Measurements from ENCODE around the gene CNTFR. TPM values are rescaled to one million over a fixed set of nuclear protein-coding genes. Genes with fewer than 3 reads are reported as not detected.

Gene CNTFR
- total RNA-seq, 1 experiment from 2014 or later = 0.39 TPM

GRCh38 chr9:34611251-34611810, 21.8 kb upstream of the CNTFR start:
- H3K27me3 Mint-ChIP-seq (ENCODE audit: insufficient read depth, unreplicated experiment) = no peaks in the 10 kb centered on the region
- Histone ChIP-seq H3K4me3 (ENCODE audit: low read depth, low read length) (peak overlapping the region; percentile 92), H3K36me3 (ENCODE audit: control insufficient read depth, insufficient read depth, low read length) (peaks cover 2% of the 10 kb centered on the region; the same call in 1 of the 2 replicates), H3K27me3 (replicated peaks; ENCODE audit: control insufficient read depth, insufficient read depth, low read length) (no peaks in the 10 kb centered on the region), H3K9me3 (no peaks in the 10 kb centered on the region), H3K4me1 (peaks cover 12% of the 10 kb centered on the region)
- no peaks in the 10 kb centered on the region for H3K4me1 Mint-ChIP-seq (ENCODE audit: low read depth, unreplicated experiment)
- peak overlapping the region; percentile 86 for H3K4me3 Mint-ChIP-seq (ENCODE audit: unreplicated experiment)
- peaks cover 14% of the 10 kb centered on the region for H3K36me3 Mint-ChIP-seq (ENCODE audit: insufficient read depth, unreplicated experiment)
- peak overlapping the region; percentile 91 for H3K27ac Mint-ChIP-seq (ENCODE audit: unreplicated experiment)
- no peak for TF ChIP-seq CTCF (IDR thresholded peaks at IDR 0.05; ENCODE audit: insufficient read depth in 1 of 2, low read depth in 1 of 2, low read length in 1 of 2, severe bottlenecking in 1 of 2, unreplicated experiment in 1 of 2)
- no peak for DNase-seq
- TSS peak; percentile 64 for BruUV-seq (replicated peaks)
- no peaks in the 10 kb centered on the region for H3K9me3 Mint-ChIP-seq (ENCODE audit: unreplicated experiment)
- ChIA-PET CTCF (interaction anchor here (1.0 to 1.2 kb wide), 2 partner anchors 20 to 35 kb away, joined by 3 read pairs; partner anchors contain the start of gene GALT), POLR2A (interaction anchor here (0.6 kb wide), 1 partner anchor 211 kb away, joined by 8 read pairs; no protein-coding TSS in a partner anchor)
- intact Hi-C loops (cut with micrococcal nuclease; ENCODE audit: unreplicated experiment) = loop anchor here (5.0 kb wide), 1 partner anchor 91 kb away; no protein-coding TSS in a partner anchor

GRCh38 chr9:34610434-34611206, 21.1 kb upstream of the CNTFR start:
- DNase-seq = no peak
- H3K27me3 ChIP-seq (replicated peaks; ENCODE audit: control insufficient read depth, insufficient read depth, low read length) = no peaks in the 10 kb centered on the region
- no peak for TF ChIP-seq CTCF (IDR thresholded peaks at IDR 0.05; ENCODE audit: insufficient read depth in 1 of 2, low read depth in 1 of 2, low read length in 1 of 2, severe bottlenecking in 1 of 2, unreplicated experiment in 1 of 2)
- H3K27ac Mint-ChIP-seq (ENCODE audit: unreplicated experiment) = no peak overlapping the region
- ChIA-PET POLR2A (interaction anchor here (0.6 kb wide), 1 partner anchor 212 kb away, joined by 8 read pairs; no protein-coding TSS in a partner anchor), CTCF (interaction anchor here (1.2 kb wide), 1 partner anchor 19 kb away, joined by 3 read pairs; no protein-coding TSS in a partner anchor)
- H3K36me3 ChIP-seq (ENCODE audit: control insufficient read depth, insufficient read depth, low read length) = no peaks in the 10 kb centered on the region; the same call in 1 of the 2 replicates
- no peaks in the 10 kb centered on the region for H3K9me3 ChIP-seq
- intact Hi-C loops (cut with micrococcal nuclease; ENCODE audit: unreplicated experiment) = loop anchor here (5.0 kb wide), 1 partner anchor 92 kb away; no protein-coding TSS in a partner anchor
- H3K4me1 ChIP-seq = peaks cover 12% of the 10 kb centered on the region
- H3K4me3 ChIP-seq (ENCODE audit: low read depth, low read length) = peak overlapping the region; percentile 92
- no peaks in the 10 kb centered on the region for H3K9me3 Mint-ChIP-seq (ENCODE audit: unreplicated experiment)
- peaks cover 14% of the 10 kb centered on the region for H3K36me3 Mint-ChIP-seq (ENCODE audit: insufficient read depth, unreplicated experiment)
- no peaks in the 10 kb centered on the region for H3K27me3 Mint-ChIP-seq (ENCODE audit: insufficient read depth, unreplicated experiment)
- no TSS peak for BruUV-seq (replicated peaks)
- no peaks in the 10 kb centered on the region for H3K4me1 Mint-ChIP-seq (ENCODE audit: low read depth, unreplicated experiment)
- H3K4me3 Mint-ChIP-seq (ENCODE audit: unreplicated experiment) = peak overlapping the region; percentile 86

GRCh38 chr9:34607331-34607730, 17.8 kb upstream of the CNTFR start:
- POLR2A ChIA-PET = no interaction called here
- H3K27ac Mint-ChIP-seq (ENCODE audit: unreplicated experiment) = no peak overlapping the region
- Histone ChIP-seq H3K4me3 (ENCODE audit: low read depth, low read length) (no peak overlapping the region), H3K27me3 (replicated peaks; ENCODE audit: control insufficient read depth, insufficient read depth, low read length) (no peaks in the 10 kb centered on the region), H3K4me1 (peaks cover 12% of the 10 kb centered on the region), H3K36me3 (ENCODE audit: control insufficient read depth, insufficient read depth, low read length) (no peaks in the 10 kb centered on the region; the same call in 1 of the 2 replicates), H3K9me3 (no peaks in the 10 kb centered on the region)
- CTCF ChIA-PET = interaction anchor here (1.0 to 1.9 kb wide), 3 partner anchors 16 to 204 kb away, joined by 4 to 5 read pairs (median 5); no protein-coding TSS in a partner anchor
- no peak overlapping the region for H3K4me3 Mint-ChIP-seq (ENCODE audit: unreplicated experiment)
- peaks cover 8% of the 10 kb centered on the region for H3K36me3 Mint-ChIP-seq (ENCODE audit: insufficient read depth, unreplicated experiment)
- DNase-seq = no peak
- no peaks in the 10 kb centered on the region for H3K27me3 Mint-ChIP-seq (ENCODE audit: insufficient read depth, unreplicated experiment)
- no peaks in the 10 kb centered on the region for H3K9me3 Mint-ChIP-seq (ENCODE audit: unreplicated experiment)
- intact Hi-C loops (cut with micrococcal nuclease; ENCODE audit: unreplicated experiment) = no loop called here
- no peaks in the 10 kb centered on the region for H3K4me1 Mint-ChIP-seq (ENCODE audit: low read depth, unreplicated experiment)
- no TSS peak for BruUV-seq (replicated peaks)
- no peak for TF ChIP-seq CTCF (IDR thresholded peaks at IDR 0.05; ENCODE audit: insufficient read depth in 1 of 2, low read depth in 1 of 2, low read length in 1 of 2, severe bottlenecking in 1 of 2, unreplicated experiment in 1 of 2)

Measured in Caco-2 (cell line).